ENCODE measurements around the gene GTPBP1.

GTPBP1 gene

DNA sequence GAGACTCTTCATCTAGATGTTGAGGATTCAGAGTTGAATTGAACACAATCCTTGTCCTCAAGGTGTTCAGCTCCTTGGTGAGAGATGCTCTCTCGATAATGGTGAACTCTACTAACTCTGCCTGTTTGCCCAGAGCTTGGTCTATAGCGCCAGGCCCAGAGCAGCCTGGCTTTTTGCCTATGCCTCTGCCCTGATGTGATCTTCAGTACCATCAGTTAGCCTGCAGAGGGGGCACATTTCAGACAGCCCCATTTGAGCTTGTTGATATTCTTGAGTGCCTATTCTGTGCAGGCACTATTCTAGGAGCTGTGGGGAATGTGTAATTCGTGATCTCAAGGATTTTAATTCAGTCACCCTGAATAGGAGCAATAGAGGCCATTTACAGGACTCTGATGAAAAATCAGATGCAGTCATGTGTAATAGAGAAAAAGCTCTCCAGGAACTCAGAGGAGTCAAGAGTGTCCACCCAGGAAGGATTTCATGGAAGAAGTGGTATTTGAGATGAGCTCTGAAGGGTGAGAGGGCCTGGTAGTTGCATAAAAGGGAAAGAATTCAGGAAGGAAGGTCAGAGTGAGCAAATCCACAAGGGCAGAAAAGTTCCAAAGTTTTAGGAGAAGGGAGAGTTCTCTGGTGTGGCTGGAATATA, 19.3 kb downstream of the GTPBP1 start:
- peak; percentile 37 for DNase-seq (ENCODE audit: low read depth, low spot score)

DNA sequence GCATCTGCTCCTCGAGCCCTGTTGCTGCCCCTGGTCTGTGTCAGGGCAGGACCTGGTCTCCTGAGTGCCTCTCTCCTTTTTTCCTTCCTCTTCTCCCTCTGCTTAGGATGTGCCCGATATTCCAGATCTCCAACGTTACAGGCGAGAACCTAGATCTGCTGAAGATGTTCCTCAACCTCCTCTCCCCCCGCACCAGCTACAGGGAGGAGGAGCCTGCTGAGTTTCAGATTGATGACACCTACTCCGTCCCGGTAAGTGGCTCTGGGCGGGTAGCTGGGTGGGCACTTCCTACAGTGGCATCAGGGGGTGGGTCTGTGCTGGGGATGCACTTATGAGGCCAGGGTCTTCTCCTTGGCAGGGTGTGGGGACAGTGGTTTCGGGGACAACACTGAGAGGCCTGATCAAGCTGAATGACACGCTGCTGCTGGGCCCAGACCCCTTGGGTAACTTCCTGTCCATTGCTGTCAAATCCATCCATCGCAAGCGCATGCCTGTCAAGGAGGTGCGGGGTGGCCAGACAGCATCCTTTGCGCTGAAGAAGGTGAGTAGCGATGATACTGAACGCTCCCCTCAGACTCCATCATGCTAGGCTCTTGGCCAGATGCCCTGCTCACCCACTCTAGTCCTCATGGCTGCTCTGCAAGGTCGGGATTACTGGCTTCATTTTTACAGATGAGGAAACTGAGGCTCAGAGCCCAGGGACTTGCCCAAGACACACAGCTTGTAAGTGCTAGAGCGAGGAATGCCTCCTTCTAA, 20.3 kb downstream of the GTPBP1 start:
- no peak for DNase-seq (ENCODE audit: low read depth, low spot score)

DNA sequence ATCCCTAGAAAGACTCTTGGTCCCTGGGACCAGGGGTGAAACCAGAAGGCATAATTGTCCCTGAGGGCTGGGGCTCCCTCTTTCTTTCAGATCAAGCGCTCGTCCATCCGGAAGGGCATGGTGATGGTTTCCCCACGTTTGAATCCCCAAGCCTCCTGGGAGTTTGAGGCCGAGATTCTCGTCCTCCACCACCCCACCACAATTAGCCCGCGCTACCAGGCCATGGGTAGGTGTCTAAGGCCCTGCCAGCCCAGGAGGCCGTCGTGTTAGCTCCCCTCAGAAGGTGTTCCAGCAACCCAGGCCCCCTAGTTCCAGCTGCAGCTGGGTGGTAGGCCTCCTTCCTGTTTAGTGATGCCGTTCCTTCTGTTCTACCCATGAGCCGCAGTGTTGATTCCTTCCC, 21.4 kb downstream of the GTPBP1 start:
- DNase-seq (ENCODE audit: low read depth, low spot score), result no peak

DNA sequence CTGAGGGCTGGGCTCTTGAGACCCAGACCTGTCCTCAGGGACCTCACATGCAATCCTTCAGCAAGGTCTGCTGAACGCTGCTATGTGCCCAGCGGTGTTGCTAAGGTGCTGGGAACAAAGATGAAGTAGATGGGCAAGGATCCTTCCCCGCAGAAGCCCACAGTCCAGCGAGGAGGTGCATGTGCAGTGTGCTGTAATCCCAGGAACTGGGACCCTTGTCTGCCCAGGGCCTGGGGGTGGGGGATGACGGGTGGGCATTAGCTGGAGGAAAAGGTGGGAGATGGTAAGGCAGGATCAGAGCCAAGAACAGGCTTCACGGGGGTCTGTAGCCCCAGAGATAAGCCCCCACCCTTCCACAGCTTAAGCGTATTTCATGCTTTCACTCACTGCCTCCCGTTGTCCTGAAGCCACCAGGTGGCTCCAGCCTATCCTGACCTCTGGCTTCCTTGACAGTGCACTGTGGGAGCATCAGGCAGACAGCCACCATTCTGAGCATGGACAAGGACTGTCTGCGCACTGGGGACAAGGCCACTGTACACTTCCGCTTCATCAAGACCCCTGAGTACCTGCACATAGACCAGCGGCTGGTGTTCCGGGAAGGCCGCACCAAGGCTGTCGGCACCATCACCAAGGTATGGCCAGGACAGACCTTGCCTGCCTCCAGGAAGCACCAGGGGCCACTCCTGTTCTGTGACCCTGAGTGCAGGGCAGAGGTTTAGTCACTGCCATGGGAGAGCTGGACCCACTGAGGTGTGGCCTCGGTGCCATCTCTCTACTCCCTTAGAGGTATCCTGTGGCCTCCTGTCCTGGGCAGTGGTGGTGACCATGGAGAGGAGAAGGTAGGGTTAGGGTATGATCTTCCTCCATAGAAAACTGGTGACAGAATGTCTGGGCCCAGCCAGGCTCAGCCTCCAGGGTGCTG, 22.0 kb downstream of the GTPBP1 start:
- DNase-seq (ENCODE audit: low read depth, low spot score), result no peak

DNA sequence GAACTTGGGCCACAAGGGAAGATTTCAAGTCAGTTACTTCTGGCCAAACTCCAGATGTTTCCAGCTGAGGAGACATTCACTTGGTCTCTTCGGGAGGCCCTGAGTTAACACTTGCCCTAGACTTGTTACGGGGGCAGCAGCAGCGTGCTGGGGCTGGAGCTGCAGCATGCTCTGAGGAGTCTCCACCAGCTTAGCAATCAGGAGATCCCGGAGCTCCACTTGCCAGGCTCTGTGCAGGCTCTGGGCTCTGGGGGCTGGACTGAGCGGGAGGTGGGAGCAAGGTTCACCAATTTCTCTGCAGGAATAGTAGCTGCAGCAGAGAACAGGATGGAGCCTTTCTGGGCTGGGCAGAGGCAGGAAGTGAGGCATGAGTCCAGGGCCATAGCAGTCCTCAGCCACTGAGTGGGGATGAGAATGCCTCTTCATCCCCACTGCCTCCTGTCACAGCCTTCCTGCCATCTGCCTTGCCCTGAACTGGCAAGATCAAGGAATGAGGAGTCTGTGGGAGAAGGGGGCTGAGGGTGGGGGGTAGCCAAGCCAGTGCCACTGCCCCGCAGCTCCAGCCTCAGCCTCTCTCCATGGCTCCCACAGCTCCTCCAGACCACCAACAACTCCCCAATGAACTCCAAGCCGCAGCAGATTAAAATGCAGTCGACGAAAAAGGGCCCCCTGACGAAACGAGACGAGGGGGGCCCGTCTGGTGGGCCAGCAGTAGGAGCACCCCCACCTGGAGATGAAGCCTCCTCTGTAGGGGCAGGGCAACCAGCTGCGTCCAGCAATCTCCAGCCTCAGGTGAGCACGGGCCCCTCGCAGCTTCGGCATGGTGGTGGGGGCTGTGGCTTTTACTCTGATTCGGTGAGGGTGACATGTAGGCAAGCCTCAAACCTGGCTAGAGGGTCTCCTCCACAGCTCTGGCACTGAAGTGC, 23.4 kb downstream of the GTPBP1 start:
- DNase-seq (ENCODE audit: low read depth, low spot score), result no peak

DNA sequence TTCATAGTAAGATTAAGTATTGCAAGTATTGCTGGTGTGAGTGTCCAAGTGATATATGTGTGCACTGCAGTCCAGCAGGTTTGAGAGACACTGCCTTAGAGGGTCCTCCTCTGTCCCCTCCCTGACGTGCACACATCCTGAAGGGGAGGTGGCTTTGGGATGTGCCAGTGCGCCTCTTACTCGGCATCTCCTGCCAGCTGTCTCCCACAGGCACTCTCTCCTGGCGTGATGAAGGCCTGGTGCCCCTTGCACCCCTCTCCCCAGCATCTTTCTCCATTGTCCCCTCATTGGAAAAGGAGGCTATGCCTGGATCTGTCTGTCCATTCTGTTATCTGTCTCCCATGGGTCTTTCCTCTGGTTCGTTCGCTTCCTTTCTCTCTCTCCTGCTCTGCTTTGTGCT, 24.2 kb downstream of the GTPBP1 start:
- no peak for DNase-seq (ENCODE audit: low read depth, low spot score)

DNA sequence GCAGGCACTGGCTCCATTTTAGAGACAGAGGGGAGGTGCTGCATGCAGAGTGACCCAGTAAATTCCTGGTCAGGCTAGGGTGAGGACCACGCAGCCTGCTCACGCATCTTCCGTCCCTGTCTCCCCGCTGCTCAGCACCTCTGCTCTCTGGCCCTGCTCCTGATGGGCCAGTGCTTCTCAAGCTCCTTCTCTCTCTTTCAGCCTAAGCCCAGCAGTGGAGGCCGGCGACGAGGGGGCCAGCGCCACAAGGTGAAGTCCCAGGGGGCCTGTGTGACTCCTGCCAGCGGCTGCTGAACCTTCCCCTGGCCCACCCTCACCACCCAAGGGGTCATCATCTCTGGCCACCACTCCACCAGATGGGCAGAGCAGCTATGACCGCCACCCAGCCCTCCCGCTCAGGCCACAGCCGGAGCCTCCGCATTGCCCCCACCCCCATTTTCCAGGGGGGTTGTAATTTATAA, 24.7 kb downstream of the GTPBP1 start:
- no peak for DNase-seq (ENCODE audit: low read depth, low spot score)

DNA sequence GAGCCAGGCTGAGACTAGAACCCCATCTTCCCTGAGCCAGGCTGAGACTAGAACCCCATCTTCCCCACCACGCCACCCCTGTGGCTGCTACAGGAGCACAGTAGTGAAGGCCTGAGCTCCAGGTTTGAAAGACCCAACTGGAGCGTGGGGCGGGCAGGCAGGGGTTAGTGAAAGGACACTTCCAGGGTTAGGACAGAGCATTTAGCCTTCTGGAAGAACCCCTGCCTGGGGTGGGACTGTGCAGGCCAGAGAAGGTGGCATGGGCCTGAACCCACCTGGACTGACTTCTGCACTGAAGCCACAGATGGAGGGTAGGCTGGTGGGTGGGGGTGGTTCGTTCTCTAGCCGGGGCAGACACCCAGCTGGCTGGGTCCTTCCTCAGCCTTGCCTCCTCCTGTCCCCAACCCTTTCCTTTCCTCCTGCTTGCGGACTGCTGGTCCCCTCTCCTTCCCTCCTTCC, 26.0 kb downstream of the GTPBP1 start:
- DNase-seq (ENCODE audit: low read depth, low spot score), result no peak

DNA sequence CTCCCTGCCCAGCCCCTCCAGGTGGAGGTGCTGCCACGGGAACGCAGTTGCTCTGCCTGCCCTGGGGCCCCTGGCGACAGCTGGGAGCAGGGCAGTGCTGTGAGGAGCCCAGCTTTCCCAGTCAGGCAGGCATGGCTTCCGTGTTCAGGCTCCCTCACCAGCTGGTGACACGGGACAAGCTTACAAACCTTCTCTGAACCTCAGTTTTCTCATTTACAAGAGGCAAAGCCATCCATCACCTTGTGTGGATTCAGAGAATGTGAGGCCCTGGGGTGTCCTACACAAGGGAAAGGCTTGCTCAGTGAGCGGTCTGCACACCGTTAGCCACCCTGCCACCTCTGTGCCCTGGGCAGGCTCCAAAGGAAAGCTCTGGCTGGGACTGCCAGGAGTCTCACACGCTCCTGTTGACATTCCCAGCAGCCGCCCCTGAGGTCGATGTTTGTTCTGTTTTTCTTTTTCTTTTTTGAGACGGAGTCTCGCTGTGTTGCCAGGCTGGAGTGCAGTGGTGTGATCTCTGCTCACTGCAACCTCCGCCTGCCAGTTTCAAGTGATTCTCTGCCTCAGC, 26.6 kb downstream of the GTPBP1 start:
- no peak for DNase-seq (ENCODE audit: low read depth, low spot score)

DNA sequence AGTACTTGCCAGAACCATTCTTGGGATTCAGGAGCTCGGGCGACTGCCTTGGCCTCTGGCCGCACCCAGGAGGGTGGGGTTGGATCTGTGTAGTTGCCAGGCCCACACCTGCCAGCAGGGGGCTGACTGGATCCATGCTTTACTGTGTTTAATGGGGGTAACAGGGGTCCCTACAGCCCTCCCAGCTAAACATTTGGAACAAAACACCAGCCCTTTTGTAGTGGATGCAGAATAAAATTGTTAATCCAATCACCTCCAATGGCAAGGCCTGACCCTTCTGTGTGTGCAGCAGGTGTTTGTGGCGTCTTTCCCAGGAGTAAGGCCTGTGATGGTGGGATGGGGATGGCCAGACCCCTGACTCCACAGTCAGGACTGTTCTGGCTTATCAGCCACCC, 27.6 kb downstream of the GTPBP1 start:
- peak; percentile 29 for DNase-seq (ENCODE audit: low read depth, low spot score)

DNA sequence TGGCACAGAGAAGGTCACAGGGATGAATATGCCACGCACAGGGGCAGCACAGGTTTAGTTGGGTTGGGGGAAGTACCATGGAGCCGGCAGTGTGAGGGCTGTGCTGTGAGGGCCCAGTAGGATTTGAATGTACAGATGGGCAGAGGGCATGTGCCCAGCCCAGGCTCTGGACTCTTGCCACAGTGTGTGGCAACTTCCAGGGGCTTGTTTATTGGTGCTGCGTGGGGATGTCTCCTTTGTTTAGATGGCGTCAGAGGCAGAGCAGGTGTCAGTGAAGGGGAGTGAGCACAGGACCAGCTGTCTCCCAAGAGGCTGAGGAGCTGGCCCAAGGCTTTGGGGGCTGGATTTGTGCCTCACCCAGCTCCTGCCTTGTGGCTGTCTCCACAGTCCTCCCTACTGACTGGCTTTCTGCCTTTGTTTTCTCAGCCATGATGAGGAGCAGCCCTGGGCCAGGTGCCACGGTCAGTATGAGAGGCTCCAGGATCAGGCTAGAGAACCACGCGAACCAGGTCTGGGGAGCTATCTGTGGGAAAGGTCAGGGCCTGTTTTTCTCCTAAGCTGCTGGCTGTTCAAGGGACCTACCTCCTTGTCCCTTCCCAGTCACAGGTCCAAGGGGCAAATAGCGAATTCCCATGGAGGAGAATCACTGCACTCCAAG, 28.1 kb downstream of the GTPBP1 start:
- no peak for DNase-seq (ENCODE audit: low read depth, low spot score)

DNA sequence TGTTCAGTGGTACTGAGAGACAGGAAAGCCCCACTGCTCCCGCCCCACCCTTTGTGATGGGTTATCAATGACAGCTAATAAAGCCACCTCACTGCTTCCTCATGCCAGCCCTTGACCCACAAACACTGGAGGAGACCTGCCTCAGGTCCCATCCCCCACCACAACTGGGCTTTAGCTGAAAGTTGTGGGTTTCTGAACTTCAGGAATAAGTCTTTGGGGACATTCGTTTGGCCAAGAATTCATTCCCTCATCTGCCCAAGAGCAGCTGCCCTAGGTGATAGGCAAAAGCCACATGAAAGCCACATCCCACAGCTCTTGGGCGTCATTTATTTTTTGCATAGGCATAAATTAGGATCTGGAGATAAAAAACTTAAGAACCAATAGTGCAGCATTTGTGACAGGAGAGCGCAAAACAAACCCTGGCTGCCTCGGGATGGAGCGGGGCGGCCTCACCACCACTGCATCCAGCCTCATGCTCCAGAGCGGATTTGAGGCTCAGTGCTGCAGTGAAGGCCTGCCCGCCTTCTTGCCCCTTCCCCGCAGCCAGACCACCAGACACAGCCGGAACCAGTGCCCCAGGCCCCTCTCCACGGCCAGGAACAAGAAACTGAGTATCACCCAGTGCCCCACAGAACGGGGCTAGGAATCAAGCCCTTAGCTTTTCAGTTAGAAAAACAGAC, 28.8 kb downstream of the GTPBP1 start:
- no peak for DNase-seq (ENCODE audit: low read depth, low spot score)

DNA sequence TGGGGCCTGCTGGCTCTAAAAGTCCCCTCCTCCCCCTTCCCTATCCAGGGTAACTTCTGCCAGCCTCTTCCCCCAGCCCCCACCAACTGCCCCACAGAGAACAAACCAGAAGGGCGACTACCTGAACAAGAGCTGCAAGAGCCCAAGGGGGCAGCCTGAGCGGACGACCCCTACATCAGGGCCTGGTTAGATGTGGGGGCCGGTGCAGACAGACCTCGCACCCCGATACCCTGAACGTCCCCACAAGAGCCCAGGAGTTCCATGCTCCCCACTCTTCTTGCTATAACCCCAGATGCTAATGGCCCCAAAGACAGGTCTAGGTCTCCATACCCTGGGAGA, 29.4 kb downstream of the GTPBP1 start:
- DNase-seq (ENCODE audit: low read depth, low spot score), result no peak

DNA sequence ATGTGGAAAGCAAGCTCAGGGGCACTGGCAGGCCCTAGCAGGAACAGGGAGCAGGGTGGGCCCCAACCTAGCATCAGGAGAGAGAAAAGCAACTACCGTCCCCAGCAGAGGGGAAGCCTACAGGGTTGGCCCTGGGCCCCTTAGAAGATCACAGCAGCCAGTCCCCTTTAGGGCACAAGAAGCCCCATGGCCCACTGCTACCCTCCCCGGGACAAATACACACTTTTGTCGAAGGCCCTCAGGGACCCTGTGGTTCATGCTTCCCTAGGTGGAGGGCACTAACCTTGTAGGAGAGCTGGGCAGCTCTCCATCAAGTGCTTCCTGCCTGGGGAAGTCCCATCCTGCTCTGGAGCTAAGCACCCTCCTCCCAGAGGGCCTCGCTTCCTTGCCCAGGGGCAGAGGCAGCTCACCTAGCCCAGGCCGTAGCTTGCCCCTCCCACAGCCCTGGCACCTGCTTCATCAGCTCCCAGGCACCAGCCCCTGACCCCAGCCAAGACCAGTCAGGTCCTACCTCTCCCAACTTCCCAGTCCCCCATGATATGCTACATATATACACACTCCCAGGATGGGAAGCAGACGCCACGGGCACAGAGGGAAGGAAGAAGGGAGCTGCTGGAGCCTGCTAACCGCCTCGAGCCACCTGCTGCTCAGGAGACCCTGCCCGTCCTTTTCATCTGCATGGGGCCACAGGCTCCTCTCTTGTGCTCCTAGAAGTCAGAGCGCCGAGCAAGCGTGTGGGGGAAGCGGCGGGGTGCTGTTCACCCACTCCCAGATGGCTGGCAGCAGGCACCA, 29.9 kb downstream of the GTPBP1 start:
- DNase-seq (ENCODE audit: low read depth, low spot score), result no peak

DNA sequence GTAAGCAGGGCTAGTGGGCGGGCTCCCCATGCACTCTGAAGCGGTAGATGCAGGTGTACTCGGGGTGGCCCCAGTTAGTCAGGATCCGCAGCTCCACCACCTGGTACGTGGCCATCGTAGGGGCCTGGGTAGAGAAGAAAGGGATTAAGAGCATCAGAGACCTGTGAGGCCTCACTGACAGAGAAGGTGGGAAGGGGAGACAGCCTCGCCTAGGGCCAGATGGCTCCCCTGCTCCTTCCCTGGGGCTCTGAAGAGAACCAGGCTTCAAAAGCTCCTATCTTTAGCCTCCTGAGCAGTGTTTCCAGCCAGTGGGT, 30.5 kb downstream of the GTPBP1 start:
- DNase-seq (ENCODE audit: low read depth, low spot score), result no peak

DNA sequence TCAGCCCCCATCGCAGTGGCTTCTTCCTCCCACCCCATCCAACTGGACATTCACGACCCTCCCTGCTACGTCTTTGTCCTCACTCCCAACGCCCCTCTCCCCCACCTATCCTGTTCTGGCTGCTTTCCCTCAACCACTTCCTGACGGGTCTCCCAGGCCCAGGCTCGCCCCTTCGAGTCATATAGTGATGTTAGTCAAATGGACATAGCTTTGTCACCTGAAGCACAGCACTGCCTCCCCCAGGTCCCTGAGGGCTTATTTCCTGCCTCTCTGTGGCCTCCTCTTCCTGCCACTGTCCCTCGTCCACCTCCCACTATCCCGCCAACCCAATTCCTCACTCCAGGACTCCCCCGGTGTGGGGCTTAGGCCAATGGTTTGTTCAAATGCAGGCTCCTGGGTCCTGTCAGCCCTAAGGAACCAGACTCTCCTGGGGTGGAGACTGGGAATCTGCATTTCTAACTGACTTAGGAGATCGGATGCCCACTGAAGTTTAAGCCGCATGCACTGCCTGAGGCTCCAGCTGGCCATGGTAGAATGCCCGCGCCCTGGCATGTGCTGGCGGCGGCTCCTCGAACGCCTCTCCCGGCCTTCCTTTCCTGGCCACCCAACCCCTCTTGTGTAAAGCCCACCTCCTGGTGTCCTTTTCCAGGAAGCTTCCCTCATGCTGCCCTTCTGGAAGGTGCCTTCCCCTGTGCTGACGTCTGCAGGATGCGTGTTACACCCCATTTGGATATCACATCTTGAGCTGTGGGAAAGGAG, 31.7 kb downstream of the GTPBP1 start:
- DNase-seq (ENCODE audit: low read depth, low spot score), result no peak

DNA sequence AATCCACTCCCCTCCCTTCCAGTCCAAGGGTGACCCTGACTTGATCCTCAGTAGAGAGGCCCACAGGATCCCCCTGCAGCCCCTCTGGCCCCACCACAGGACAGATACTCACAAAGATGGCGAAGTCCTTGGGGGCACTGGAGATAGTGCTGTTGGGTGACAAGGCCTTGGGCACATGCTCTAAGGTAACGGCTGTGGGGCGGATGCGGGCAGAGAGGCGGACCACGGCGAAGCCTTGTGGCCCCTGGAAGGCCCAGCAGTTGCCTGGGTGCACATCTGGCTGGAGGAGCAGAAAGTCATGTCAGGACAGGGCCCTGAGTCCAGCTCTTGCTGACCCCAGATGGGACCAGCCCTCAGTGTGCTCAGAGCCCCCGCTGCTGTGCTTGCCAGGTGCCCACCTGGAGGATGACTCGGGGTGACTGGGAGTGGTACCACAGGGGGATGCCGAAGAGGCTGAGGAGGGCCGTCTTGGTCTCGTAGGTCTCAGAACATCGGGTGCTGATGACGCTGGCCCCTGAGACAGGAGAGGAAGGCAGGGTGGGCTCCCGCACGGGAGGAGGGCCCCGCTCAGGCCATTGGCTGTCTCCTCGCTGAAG, 32.8 kb downstream of the GTPBP1 start:
- no peak for DNase-seq (ENCODE audit: low read depth, low spot score)
